Lower leg skin (tissue), 3 donors: ENCODE data around the gene CLCC1.

Experiments
- CTCF ChIP-seq, 3 donors: fragments of 450-650 bp; IDR thresholded peaks; one replicate each; pipeline ENCODE4 v1.5.1; 2016; ENCODE audit warnings: antibody characterized with exemption in 3 of 3, mild to moderate bottlenecking in 3 of 3, moderate library complexity in 2 of 3
- POLR2A ChIP-seq, 2 donors: fragments of 450-650 bp; IDR thresholded peaks; one replicate each; pipeline ENCODE4 v1.6.1; 2016 to 2017; ENCODE audit warnings: antibody characterized with exemption in 2 of 2, mild to moderate bottlenecking in 1 of 2, moderate library complexity in 1 of 2

- no peak for TF ChIP-seq CTCF (IDR thresholded peaks at IDR 0.05)
- no peak for TF ChIP-seq POLR2A (IDR thresholded peaks at IDR 0.05)
Measured at GRCh38 chr1:108947871-108948525, 15.3 kb downstream of the CLCC1 start.
